IMR-90 (cell line): ENCODE data around the gene FOXQ1.

Experiments used
- BHLHE40 ChIP-seq: fragments of 150-350 bp; IDR thresholded peaks from 2 replicates; pipeline ENCODE4 v1.6.1; 2016; ENCODE audit warnings: mild to moderate bottlenecking, low read depth, low read length
- CEBPB ChIP-seq: IDR thresholded peaks from 2 replicates; pipeline ENCODE4 v1.6.1; 2012; ENCODE audit warnings: low read depth, low read length, improper control_type of control experiment
- FOS ChIP-seq: fragments of 150-350 bp; IDR thresholded peaks from 2 replicates; pipeline ENCODE4 v1.6.1; 2016; ENCODE audit warnings: low read depth, low read length
- MAZ ChIP-seq: IDR thresholded peaks from 2 replicates; pipeline ENCODE4 v1.6.1; 2012; ENCODE audit warnings: low read depth, mild to moderate bottlenecking, low read length, improper control_type of control experiment, moderate library complexity, borderline replicate concordance
- MXI1 ChIP-seq: IDR thresholded peaks from 2 replicates; pipeline ENCODE4 v1.6.1; 2012; ENCODE audit warnings: low read depth, mild to moderate bottlenecking, low read length, moderate library complexity, borderline replicate concordance
- NFE2L2 ChIP-seq: fragments of 150-350 bp; IDR thresholded peaks from 2 replicates; pipeline ENCODE4 v1.6.1; 2016; ENCODE audit warnings: low read depth, mild to moderate bottlenecking, low read length
- POLR2A ChIP-seq: IDR thresholded peaks from 2 replicates; pipeline ENCODE4 v1.6.1; 2012; ENCODE audit warnings: mild to moderate bottlenecking, low read depth, low read length
- RAD21 ChIP-seq: IDR thresholded peaks from 2 replicates; pipeline ENCODE4 v1.6.1; 2012; ENCODE audit warnings: low read length, improper control_type of control experiment
- RCOR1 ChIP-seq: IDR thresholded peaks from 2 replicates; pipeline ENCODE4 v1.6.1; 2012; ENCODE audit warnings: mild to moderate bottlenecking, low read length, improper control_type of control experiment; ENCODE audit not compliant: insufficient replicate concordance
- RFX5 ChIP-seq: IDR thresholded peaks from 2 replicates; pipeline ENCODE4 v1.8.0; 2012; ENCODE audit warnings: low read depth, mild to moderate bottlenecking, low read length, moderate library complexity
- SMC3 ChIP-seq: fragments of 150-350 bp; IDR thresholded peaks from 2 replicates; pipeline ENCODE4 v1.6.1; 2016; ENCODE audit warnings: low read depth, mild to moderate bottlenecking, antibody characterized with exemption, low read length, moderate library complexity
- TF ChIP-seq, protein P1 (sequence below): conservative IDR thresholded peaks from 2 replicates; pipeline ENCODE4 v1.5.1; 2012; ENCODE audit warnings: mild to moderate bottlenecking, low read depth, low read length, improper control_type of control experiment
- TF ChIP-seq, protein P2 (sequence below): fragments of 150-350 bp; IDR thresholded peaks from 2 replicates; pipeline ENCODE4 v1.6.1; 2016; ENCODE audit warnings: low read depth, mild to moderate bottlenecking, low read length, moderate library complexity, borderline replicate concordance
- TF ChIP-seq, protein P3 (sequence below): fragments of 150-350 bp; IDR thresholded peaks from 2 replicates; pipeline ENCODE4 v1.6.1; 2017; ENCODE audit warnings: mild to moderate bottlenecking, antibody characterized with exemption, low read length, low read depth

DNA sequence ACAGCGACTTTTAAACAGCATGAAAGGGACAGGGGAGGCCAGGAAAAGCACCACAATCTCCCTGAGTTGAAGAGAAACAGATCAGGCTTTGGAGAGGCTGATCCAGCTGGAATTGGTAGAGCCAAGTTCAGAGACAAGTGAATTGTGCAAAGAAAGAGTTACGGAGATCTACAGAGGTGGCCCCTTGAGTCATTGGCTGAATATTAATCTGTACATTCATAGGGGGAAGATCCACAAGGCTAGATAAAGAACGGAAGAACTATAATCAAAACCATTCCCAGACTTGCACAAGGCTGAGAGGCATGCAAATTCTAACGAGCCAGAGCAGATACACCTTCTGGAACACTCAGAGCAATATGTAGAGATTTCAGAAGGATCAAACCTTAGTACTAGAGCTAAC, 14.2 kb upstream of the FOXQ1 start:
- TF ChIP-seq, protein P1, sequence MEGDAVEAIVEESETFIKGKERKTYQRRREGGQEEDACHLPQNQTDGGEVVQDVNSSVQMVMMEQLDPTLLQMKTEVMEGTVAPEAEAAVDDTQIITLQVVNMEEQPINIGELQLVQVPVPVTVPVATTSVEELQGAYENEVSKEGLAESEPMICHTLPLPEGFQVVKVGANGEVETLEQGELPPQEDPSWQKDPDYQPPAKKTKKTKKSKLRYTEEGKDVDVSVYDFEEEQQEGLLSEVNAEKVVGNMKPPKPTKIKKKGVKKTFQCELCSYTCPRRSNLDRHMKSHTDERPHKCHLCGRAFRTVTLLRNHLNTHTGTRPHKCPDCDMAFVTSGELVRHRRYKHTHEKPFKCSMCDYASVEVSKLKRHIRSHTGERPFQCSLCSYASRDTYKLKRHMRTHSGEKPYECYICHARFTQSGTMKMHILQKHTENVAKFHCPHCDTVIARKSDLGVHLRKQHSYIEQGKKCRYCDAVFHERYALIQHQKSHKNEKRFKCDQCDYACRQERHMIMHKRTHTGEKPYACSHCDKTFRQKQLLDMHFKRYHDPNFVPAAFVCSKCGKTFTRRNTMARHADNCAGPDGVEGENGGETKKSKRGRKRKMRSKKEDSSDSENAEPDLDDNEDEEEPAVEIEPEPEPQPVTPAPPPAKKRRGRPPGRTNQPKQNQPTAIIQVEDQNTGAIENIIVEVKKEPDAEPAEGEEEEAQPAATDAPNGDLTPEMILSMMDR = no peak
- TF ChIP-seq RAD21 = no peak
- TF ChIP-seq, protein P2, sequence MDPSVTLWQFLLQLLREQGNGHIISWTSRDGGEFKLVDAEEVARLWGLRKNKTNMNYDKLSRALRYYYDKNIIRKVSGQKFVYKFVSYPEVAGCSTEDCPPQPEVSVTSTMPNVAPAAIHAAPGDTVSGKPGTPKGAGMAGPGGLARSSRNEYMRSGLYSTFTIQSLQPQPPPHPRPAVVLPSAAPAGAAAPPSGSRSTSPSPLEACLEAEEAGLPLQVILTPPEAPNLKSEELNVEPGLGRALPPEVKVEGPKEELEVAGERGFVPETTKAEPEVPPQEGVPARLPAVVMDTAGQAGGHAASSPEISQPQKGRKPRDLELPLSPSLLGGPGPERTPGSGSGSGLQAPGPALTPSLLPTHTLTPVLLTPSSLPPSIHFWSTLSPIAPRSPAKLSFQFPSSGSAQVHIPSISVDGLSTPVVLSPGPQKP = no peak
- TF ChIP-seq POLR2A = no peak
- no peak for TF ChIP-seq MXI1
- peak; percentile 48 for TF ChIP-seq FOS
- no peak for TF ChIP-seq SMC3
- no peak for TF ChIP-seq MAZ
- TF ChIP-seq BHLHE40 = no peak
- no peak for TF ChIP-seq NFE2L2
- TF ChIP-seq, protein P3, sequence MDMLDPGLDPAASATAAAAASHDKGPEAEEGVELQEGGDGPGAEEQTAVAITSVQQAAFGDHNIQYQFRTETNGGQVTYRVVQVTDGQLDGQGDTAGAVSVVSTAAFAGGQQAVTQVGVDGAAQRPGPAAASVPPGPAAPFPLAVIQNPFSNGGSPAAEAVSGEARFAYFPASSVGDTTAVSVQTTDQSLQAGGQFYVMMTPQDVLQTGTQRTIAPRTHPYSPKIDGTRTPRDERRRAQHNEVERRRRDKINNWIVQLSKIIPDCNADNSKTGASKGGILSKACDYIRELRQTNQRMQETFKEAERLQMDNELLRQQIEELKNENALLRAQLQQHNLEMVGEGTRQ = no peak
- peak; percentile 62 for TF ChIP-seq CEBPB
- no peak for TF ChIP-seq RCOR1
- no peak for TF ChIP-seq RFX5
